ENCODE measurements around the gene CFAP77. TPM values are rescaled to one million over a fixed set of nuclear protein-coding genes. Genes with fewer than 3 reads are reported as not detected.

CFAP77 gene
- total RNA-seq, 2 experiments from 2014 or later, result not detected

DNA sequence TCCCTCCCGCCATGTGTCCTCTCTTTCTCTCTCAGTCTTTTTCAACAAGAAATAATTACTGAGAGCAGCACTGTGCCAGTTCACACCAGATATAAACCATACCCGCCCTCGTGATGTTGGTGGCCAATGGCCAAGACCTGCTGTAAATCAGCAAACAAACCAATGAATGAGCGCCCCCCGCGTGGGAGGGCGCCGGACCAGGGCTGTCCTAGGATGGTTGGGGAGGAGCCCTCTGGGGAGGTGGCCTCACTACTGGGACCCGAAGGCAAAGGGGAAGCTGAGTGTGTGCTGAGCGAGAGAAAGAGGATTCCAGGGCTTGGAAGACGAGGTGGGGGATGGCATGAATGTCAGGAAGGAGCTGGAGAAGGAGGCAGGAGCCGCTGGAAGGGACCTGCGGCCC is 121.2 kb downstream of the CFAP77 start:
- Mint-ChIP-seq H3K27me3 (ENCODE audit: low read depth) (peaks cover 15% of the 10 kb centered on the region), H3K36me3 (ENCODE audit: low read depth) (peaks cover 2% of the 10 kb centered on the region), H3K9me3 (ENCODE audit: insufficient read depth) (no peaks in the 10 kb centered on the region), H3K4me3 (no peak overlapping the region), H3K4me1 (ENCODE audit: low read depth) (peaks cover 5% of the 10 kb centered on the region), H3K27ac (no peak overlapping the region)
- no peak for DNase-seq
- CTCF ChIA-PET, result no interaction called here
- no peak for ATAC-seq
- POLR2A ChIA-PET, result no interaction called here

DNA sequence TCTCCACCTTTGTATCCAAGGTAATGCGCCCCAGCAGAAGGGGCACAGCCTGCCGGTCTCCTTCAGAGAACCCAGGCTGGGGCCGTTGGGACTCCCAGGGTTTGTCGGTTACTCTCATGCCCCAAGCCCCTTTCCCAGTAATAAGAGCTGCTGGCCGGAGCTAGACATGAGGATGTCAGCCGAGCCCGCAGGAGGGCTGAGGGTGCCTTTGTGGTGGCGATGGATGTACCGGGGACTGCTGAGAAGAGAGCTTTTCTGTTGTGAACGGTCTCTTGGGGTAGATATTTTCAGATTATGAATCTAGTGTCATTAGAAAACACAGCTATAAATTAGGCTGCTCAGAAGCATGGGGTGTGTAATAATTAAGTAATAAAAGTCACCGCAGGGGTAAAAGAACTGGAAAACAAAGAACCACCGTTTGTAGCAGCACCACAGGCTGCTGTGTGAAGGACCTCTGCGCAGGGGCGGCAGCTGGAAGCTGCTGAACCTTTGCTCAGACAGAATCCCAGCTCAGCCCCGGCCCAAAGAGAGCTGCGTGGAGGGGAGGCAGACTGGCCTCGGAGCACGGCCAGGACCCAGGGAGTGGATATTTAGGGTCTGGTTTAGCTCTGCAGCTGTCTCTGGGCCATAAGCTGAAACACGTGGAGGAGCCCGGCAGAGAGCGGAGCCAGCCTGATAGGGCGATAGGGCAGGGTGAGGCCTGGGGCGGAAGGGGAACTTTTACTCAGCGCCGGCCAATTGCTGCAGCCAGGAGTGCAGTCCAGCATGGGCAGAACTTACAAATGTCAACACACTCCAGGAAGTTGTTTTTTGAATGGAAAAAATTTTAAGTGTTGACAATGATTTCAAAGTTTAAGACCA is 121.9 kb downstream of the CFAP77 start:
- Mint-ChIP-seq H3K9me3 (ENCODE audit: insufficient read depth) (no peaks in the 10 kb centered on the region), H3K27me3 (ENCODE audit: low read depth) (peaks cover 15% of the 10 kb centered on the region), H3K36me3 (ENCODE audit: low read depth) (peaks cover 2% of the 10 kb centered on the region), H3K4me1 (ENCODE audit: low read depth) (peaks cover 11% of the 10 kb centered on the region), H3K27ac (no peak overlapping the region), H3K4me3 (no peak overlapping the region)
- CTCF ChIA-PET, result no interaction called here
- DNase-seq, result no peak
- no peak for ATAC-seq
- POLR2A ChIA-PET, result no interaction called here

GRCh38 chr9:132534832-132535231 is 124.8 kb downstream of the CFAP77 start:
- Mint-ChIP-seq H3K36me3 (ENCODE audit: low read depth) (peaks cover 2% of the 10 kb centered on the region), H3K4me1 (ENCODE audit: low read depth) (peaks cover 11% of the 10 kb centered on the region), H3K27me3 (ENCODE audit: low read depth) (peaks cover 15% of the 10 kb centered on the region), H3K4me3 (no peak overlapping the region), H3K9me3 (ENCODE audit: insufficient read depth) (no peaks in the 10 kb centered on the region), H3K27ac (no peak overlapping the region)
- ChIA-PET POLR2A (no interaction called here), CTCF (no interaction called here)
- ATAC-seq, result no peak
- DNase-seq, result no peak

- Mint-ChIP-seq H3K36me3 (ENCODE audit: low read depth) (peaks cover 2% of the 10 kb centered on the region), H3K4me3 (no peak overlapping the region), H3K27ac (no peak overlapping the region), H3K9me3 (ENCODE audit: insufficient read depth) (no peaks in the 10 kb centered on the region), H3K4me1 (ENCODE audit: low read depth) (peaks cover 11% of the 10 kb centered on the region), H3K27me3 (ENCODE audit: low read depth) (peaks cover 10% of the 10 kb centered on the region)
- DNase-seq (peak; percentile 36), ATAC-seq (peak; percentile 53)
- POLR2A ChIA-PET, result interaction anchor here (1.2 kb wide), 1 partner anchor 12 kb away, joined by 3 read pairs; no protein-coding TSS in a partner anchor
- CTCF ChIA-PET, result interaction anchor here (1.2 kb wide), 1 partner anchor 10 kb away, joined by 3 read pairs; no protein-coding TSS in a partner anchor
These were observed 126.1 kb downstream of the CFAP77 start for GRCh38 chr9:132536124-132536523.

DNA sequence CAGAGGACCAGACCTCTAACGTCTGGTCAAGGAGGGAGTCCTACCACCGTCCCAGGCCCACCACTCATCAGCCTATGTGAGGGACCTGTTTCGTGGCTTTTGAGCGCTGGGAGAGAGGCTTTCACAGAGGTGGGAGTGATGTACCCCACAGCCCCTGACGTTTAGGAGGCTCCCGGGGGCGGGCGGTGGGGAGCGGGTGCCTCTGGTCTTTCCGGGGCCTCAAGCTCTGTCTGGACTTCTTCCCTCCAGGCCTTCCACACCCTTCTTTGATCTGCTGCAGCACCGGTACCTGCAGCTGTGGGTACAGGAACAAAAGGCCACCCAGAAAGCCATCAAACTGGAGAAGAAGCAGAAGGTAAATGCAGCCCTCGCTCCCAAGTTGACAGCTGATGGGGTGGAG is 127.3 kb downstream of the CFAP77 start:
- POLR2A ChIA-PET, result no interaction called here
- DNase-seq, result no peak
- H3K4me1 Mint-ChIP-seq (ENCODE audit: low read depth), result peaks cover 11% of the 10 kb centered on the region
- H3K36me3 Mint-ChIP-seq (ENCODE audit: low read depth), result peaks cover 2% of the 10 kb centered on the region
- CTCF ChIA-PET, result no interaction called here
- H3K4me3 Mint-ChIP-seq, result no peak overlapping the region
- no peak overlapping the region for H3K27ac Mint-ChIP-seq
- peaks cover 2% of the 10 kb centered on the region for H3K27me3 Mint-ChIP-seq (ENCODE audit: low read depth)
- no peaks in the 10 kb centered on the region for H3K9me3 Mint-ChIP-seq (ENCODE audit: insufficient read depth)
- no peak for ATAC-seq

- Mint-ChIP-seq H3K36me3 (ENCODE audit: low read depth) (peaks cover 2% of the 10 kb centered on the region), H3K27ac (no peak overlapping the region), H3K4me1 (ENCODE audit: low read depth) (peaks cover 11% of the 10 kb centered on the region), H3K9me3 (ENCODE audit: insufficient read depth) (no peaks in the 10 kb centered on the region), H3K4me3 (no peak overlapping the region), H3K27me3 (ENCODE audit: low read depth) (peaks cover 2% of the 10 kb centered on the region)
- no peak for DNase-seq
- ChIA-PET POLR2A (no interaction called here), CTCF (no interaction called here)
- no peak for ATAC-seq
These were observed 128.1 kb downstream of the CFAP77 start for GRCh38 chr9:132538071-132538470.

DNA sequence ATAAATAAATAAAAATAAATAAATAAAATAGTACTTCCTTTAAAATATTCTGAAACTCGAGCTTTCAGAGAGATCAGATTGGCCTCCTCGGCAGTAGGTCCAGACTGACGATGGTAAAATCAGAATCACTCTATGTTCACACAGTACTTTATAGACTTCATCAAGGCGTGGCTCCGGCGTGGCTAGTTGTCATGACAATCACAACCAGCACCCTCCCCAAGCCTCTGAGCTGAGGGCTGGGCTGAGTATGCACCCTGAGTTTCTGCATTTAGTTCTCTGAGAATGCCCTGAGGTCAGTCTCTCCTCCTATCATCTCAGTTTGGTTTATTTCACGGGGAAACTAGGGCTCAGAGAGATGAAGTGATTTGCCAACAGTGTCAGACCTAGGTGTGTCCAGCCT is 129.1 kb downstream of the CFAP77 start:
- H3K4me1 Mint-ChIP-seq (ENCODE audit: low read depth), result peaks cover 11% of the 10 kb centered on the region
- ChIA-PET CTCF (no interaction called here), POLR2A (no interaction called here)
- no peak overlapping the region for H3K27ac Mint-ChIP-seq
- no peak for DNase-seq
- no peak for ATAC-seq
- H3K9me3 Mint-ChIP-seq (ENCODE audit: insufficient read depth), result no peaks in the 10 kb centered on the region
- H3K27me3 Mint-ChIP-seq (ENCODE audit: low read depth), result peaks cover 6% of the 10 kb centered on the region
- no peak overlapping the region for H3K4me3 Mint-ChIP-seq
- peaks cover 2% of the 10 kb centered on the region for H3K36me3 Mint-ChIP-seq (ENCODE audit: low read depth)

DNA sequence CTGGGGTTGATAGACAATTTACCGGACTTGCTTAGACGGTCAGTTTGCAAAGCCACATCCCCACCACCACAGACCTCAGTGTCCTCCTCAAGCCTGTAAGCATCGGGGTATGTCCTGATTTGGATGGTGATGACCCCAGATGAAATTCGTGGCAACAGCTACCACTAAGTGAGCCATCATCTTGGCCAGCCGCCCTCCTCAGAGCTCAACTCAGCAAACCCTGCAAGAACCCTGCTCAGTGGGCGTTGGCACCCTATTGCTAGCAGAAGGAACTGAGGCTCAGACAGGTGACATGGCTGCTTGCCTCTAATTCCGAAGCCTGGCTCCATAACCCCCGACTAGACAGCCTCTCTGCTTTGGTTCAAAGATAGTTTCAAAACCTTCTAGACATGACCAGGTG is 131.0 kb downstream of the CFAP77 start:
- CTCF ChIA-PET, result no interaction called here
- Mint-ChIP-seq H3K36me3 (ENCODE audit: low read depth) (no peaks in the 10 kb centered on the region), H3K27me3 (ENCODE audit: low read depth) (peaks cover 18% of the 10 kb centered on the region), H3K4me3 (no peak overlapping the region), H3K9me3 (ENCODE audit: insufficient read depth) (no peaks in the 10 kb centered on the region), H3K4me1 (ENCODE audit: low read depth) (peaks cover 7% of the 10 kb centered on the region), H3K27ac (no peak overlapping the region)
- POLR2A ChIA-PET, result no interaction called here
- ATAC-seq, result no peak
- DNase-seq, result no peak

DNA sequence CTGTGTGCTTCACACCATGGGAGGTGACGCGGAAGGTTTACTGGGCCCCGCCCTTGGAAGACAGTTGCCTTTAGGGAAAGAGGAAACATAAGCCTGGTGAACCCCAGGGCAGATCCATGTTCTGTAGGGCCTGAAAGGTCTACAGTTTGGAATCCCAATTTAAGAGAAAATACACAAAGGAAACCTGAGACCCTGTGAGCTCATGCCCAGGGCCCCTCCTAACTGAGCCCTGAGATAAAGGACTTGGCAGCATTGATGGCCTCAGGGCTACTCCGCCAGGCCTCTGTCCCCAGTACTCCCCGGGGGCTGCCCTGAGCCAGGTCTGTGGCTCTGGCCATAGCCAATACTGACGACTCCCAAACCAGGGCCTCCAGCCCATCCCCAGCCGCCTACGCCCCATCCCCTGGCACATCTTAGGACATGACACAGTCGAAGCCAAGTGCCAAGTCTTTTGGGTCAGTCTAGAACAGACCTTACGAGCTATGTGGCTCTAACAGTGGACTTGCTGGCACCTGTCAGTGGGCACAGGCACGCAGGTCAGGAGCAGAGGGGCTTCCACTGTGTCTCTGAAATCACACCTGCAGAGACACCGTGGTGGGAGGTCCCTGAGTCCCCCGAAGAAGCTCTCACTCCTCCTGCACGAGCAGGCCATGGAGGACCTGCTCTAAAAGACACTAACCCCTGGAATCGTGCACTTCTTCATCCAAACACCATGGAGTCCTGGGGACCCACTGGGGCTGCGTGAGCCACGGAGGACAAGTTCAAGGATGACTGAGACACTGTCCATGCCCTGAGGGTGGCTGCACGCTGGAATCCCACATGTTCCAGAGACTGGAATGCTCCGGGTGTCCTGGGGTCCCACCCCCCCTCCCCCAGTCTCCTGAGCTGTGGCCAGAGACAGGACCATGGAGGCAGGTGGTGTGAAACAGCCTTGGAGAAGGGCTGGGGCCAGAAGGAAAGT is 132.1 kb downstream of the CFAP77 start:
- POLR2A ChIA-PET, result no interaction called here
- Mint-ChIP-seq H3K36me3 (ENCODE audit: low read depth) (no peaks in the 10 kb centered on the region), H3K27ac (no peak overlapping the region), H3K9me3 (ENCODE audit: insufficient read depth) (no peaks in the 10 kb centered on the region), H3K4me3 (no peak overlapping the region), H3K4me1 (ENCODE audit: low read depth) (peaks cover 3% of the 10 kb centered on the region), H3K27me3 (ENCODE audit: low read depth) (peaks cover 22% of the 10 kb centered on the region)
- CTCF ChIA-PET, result no interaction called here
- DNase-seq (no peak), ATAC-seq (no peak)

GRCh38 chr9:132543251-132543650 is 133.2 kb downstream of the CFAP77 start:
- Mint-ChIP-seq H3K4me1 (ENCODE audit: low read depth) (peaks cover 3% of the 10 kb centered on the region), H3K27ac (no peak overlapping the region)
- no peak for ATAC-seq

DNA sequence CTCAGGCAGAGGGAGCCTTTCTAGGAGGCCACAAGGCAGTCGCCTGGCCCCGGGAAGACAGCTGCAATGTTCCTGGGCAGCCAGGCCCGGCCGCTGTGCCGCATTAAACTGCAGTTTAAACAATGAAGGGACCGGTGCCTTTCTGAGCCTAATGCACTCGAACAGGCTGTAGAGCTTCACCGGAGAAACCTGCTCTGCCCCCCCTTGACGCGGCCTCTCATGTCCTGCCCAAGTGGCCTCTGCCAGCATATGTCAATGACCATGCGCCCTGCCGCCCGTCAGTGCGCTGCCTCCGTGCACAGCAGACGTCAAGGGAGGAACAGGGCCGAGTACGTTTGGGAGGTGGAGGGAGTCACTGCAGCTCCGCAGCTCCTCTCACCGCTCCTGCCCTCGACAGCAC is 133.9 kb downstream of the CFAP77 start:
- DNase-seq (no peak), ATAC-seq (no peak)
- H3K27ac Mint-ChIP-seq, result no peak overlapping the region
- H3K9me3 Mint-ChIP-seq (ENCODE audit: insufficient read depth), result no peaks in the 10 kb centered on the region
- H3K36me3 Mint-ChIP-seq (ENCODE audit: low read depth), result no peaks in the 10 kb centered on the region
- H3K27me3 Mint-ChIP-seq (ENCODE audit: low read depth), result peaks cover 28% of the 10 kb centered on the region
- POLR2A ChIA-PET, result no interaction called here
- no peak overlapping the region for H3K4me3 Mint-ChIP-seq
- H3K4me1 Mint-ChIP-seq (ENCODE audit: low read depth), result peaks cover 3% of the 10 kb centered on the region
- CTCF ChIA-PET, result no interaction called here

More at GRCh38 chr9:132543251-132543650, 133.2 kb downstream of the CFAP77 start:
- no peaks in the 10 kb centered on the region for H3K9me3 Mint-ChIP-seq (ENCODE audit: insufficient read depth)
- no peak for DNase-seq
- H3K36me3 Mint-ChIP-seq (ENCODE audit: low read depth), result no peaks in the 10 kb centered on the region
- no peak overlapping the region for H3K4me3 Mint-ChIP-seq
- POLR2A ChIA-PET, result no interaction called here
- CTCF ChIA-PET, result no interaction called here
- H3K27me3 Mint-ChIP-seq (ENCODE audit: low read depth), result peaks cover 26% of the 10 kb centered on the region

DNA sequence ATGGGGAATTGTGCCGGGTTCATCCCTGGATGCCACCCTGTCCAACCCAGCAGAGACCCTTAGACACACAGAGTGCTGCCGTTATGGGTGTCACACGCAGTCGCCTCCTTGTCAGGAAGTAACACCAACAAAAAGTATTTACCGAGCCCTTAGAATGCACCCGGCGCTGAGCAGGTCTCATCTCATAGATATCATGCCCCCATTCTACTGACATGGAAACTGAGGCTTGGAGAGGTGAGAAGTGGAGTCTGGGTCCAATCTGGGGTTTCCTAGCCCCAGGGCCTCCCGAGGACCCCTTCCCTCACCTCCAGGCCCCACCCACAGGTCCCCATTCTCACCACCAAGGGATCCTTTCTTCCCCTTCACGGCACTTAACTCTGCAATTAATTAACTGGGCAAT is 135.6 kb downstream of the CFAP77 start:
- ChIA-PET CTCF (interaction anchor here (1.1 kb wide), 1 partner anchor 24 kb away, joined by 3 read pairs; no protein-coding TSS in a partner anchor), POLR2A (no interaction called here)
- peaks cover 3% of the 10 kb centered on the region for H3K4me1 Mint-ChIP-seq (ENCODE audit: low read depth)
- no peak for ATAC-seq
- H3K36me3 Mint-ChIP-seq (ENCODE audit: low read depth), result no peaks in the 10 kb centered on the region
- H3K4me3 Mint-ChIP-seq, result no peak overlapping the region
- no peaks in the 10 kb centered on the region for H3K9me3 Mint-ChIP-seq (ENCODE audit: insufficient read depth)
- H3K27ac Mint-ChIP-seq, result no peak overlapping the region
- no peak for DNase-seq
- H3K27me3 Mint-ChIP-seq (ENCODE audit: low read depth), result peaks cover 27% of the 10 kb centered on the region

All from activated CD8-positive, alpha-beta T cell treated with anti-CD3 and anti-CD28 coated beads, Interleukin-2, amount 10 ng/mL, durations not matched to agents 7 days and 5 days (primary cell).